GM18868 (cell line): ENCODE results near the gene MAML2.
A peak's percentile ranks its signal among the peaks of the same experiment; 100 is the strongest.

Source experiments
- ATAC-seq: cut with Tn5 transposase; IDR thresholded peaks from one replicate; pipeline ENCODE4 v1.9.1; 2021; ENCODE audit warnings: mild to moderate bottlenecking, moderate library complexity; ENCODE audit not compliant: unreplicated experiment

The MAML2 gene

DNA sequence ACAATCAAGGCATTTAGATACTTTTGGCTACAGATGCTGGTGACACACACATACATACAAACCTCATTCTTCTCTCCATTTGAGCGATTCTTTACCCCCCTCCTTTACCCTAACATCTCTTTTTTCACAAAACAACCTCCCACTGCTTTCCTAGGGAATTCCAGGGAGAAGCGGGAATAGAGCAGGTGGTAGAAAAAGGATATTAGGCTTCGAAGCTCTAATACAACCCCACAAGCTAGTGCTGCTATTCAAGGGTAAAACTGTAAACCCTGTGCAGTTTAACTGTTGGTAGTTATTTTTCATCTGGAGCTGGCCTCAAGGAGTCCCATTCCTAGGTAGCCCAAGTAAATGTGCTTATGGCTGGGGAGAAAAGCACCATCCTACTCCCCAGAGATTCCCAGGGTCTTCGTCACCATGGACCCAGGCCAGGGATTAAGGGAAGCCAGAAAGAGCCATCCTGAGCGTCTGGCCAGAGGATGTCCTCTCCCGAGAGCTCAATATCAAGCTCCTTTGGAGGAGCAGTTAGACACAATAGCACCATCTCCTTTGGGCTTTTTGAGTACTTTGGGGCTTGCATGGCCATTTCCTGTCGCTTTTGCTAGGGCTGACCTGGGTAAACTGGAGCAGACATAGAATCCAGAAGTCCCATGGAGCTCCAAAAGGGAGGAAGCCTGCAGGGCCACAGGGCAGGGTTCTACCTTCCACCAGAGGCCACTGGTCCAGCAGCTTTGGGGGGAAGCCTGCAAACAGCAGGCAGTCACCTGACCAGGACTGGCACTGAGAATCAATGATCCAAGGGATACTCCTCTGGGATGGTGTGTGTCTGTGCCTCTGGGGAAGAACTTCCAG is 3.1 kb downstream of the MAML2 start:
- ATAC-seq = no peak

DNA sequence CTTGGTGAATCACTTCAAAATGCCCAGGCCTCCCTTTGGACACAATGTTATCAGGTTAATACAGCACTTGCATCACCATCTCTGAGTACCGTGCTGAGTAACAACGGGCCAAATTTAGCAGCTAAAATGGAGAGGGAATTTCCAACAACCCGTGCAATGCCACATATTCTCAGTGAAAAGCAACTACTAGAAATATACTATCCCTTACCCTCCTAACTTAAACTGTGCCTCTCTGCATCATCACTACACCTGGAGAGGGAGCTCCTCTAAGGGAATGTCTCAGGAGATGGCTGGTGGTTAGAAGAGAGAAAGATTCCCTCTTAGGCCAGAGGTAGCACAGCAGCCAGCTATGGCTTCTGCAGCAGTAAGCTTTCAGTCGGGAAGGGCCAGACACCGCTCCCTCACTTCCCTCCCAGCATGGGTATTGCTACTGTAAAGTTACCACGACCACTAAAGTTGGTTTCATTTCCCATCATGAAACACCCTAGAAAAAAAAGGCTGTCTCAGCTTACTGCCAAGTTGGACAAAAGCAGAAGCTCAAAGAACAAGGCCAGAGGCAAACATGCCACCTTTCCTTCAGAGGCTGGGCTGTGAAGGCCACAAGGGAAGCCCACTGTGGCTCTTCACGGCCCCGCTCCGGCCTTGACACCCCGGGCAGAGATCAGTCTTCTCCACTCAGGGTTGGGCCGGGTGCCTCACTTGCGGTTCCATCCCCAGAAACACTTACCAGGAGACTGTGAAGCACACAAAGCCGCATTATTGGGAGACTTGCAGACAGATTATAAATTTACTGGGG is 3.9 kb downstream of the MAML2 start:
- peak; percentile 34 for ATAC-seq

DNA sequence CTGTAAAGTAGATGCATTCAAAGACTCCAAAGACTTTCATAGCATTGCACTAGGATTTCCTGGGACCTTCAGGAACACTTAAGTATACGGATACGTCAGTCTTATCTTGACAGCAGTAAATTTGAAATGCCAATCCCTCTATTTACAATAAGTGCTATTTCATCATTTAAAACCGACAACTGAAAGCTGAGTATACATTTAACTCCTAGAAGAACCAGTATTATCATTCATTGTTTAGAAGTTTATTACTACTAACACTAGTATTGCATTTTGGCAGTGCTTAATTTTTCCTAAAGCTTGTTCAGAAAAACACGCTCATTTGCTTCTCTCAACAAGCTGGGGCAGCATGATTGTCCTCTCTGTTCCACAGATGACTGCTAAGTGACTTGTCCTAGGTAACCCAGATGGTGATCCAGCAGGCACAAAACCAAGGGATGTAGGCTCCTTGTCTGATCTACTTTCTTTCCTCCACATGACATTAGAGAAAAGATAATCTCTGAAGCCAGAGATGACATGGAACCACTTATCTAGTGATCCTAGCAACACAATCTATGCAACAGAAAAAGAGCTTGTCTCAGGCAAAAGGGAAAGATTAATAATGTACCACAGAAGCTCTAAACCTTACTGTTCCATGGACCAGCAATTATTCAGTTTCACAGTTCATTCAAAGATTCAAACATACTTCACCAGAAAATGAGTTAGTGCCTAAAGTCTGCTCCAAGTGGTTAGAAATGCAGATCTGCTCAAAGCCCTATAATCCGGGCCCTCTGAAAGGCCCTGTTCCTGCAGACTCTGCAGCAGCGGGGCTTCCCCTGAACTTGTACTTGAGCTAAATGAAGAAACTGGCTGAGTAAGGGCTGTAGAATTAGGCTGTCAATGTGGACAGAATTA is 5.2 kb downstream of the MAML2 start:
- peak; percentile 38 for ATAC-seq

DNA sequence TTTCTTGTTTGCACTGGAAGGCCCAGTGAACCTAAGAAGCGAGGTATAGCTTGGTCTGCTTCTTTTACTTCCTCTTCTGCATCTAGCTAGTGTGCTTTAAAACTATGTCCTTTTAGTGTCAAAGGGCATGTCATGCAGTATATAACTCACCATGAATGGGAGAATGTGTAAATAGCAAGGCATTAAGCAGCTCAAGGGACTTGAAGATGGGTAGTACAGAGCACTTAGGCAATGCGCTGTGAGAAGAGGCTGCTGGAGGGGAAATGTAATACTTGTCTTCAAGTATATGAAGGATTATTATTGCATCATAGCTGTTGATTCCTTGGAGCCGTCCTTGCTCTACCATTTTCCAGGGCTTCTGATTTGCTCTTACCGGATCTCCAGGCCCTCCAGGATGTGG is 7.6 kb downstream of the MAML2 start:
- ATAC-seq = no peak

DNA sequence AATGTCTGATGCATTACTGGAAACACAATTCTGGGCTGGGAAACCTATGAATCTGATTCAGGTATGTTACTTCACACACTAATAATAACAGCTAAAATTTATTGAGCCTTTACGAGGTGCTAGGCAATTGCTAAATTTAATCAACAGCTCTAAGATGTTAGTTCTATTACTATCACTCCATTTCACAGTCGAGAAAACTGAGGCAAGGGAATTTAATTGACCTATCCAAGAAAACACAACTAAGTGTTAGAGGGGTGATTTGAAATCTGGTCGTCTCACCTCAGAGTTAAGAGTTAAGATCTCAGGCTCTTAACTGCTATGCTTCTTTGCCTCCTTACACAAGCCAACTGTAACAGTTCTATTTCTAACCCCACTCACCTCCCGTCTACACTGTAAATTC is 8.8 kb downstream of the MAML2 start:
- ATAC-seq = no peak

DNA sequence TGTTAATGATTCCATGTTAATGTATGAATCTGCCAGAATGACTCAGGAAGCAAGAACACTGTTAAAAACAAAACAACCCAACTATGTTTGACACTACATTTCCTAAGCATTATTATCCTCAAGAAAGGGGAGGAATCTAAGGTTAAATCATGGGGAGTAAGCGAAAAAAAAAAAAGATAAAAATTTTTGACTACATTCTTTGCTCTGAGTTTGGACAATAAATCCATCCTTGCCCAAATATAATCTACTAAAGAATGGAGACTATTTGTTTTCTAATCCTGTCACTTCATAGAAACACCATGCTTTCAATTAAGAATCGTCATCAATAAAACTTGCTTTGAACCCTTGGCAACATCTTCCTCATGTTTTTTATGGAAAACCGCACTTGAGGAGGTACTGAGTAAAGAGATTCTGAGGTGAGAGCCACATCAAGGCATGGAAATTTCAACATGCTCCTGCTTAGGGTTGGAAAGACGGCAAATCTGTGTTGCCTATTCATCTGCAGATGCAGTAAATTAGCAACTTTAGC is 9.7 kb downstream of the MAML2 start:
- no peak for ATAC-seq

DNA sequence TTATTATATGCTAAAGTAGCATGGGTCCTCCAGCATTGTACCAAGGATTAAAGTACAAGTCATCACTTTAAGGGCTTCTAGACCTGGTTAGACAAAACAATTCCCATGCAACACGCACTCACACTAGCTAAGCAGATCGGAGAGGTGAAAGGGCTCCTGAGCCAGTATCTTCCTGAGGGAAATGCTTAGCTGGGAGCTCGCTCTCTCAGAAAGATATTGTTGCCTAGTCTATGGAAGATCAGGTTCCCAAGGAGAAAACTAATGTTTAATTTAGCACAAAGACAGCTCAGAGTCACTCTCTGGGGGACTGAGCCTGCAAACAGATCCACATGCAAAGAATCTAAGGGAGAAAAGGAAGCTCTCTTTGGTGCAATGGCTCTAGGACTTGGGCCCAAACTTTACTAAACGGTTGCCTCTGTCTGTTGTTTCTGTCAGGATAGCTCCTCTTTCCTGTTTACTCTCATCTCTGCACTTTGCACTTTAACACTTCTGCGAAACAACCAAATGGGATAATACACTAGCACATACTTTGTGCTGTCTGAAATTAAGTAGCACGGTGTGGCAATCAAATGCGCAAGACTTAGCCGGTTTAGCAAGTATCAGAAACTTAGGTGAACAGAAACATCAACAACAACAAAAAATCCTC is 10.7 kb downstream of the MAML2 start:
- no peak for ATAC-seq

DNA sequence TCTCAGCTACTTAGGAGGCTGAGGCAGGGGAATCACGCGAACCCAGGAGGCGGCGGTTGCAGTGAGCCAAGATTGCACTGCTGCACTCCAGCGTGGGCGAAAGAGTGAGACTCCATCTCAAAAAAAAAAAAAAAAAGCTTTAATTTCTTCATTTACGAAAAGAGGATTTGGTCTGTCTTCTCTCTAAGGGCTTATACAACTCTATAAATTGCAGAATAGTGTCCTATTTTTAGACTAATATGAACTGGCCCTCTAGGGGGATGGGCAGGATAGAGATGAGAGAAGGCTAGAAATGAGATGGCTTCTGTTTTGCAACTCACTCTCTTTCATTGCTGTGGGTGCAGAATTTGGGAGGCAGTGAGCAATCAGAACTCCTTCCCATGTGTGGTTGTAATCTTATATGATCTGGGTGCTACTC is 11.3 kb downstream of the MAML2 start:
- peak; percentile 46 for ATAC-seq

DNA sequence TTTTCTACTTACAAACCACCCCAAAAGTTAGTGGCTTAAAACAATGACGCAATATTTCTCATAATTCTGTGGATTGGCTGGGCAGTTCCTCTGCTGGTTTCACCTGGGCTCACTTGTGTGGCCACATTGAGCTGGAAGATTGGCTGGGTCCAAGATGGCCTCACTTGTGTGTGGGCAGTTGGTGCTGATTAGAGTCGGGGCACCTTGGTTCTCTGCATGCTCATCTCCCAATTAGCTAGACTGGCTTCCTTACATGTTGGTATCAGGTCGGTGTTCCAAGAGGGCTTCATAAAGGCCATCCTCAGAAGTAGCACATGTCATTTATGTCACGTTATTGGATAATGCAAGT is 12.5 kb downstream of the MAML2 start:
- no peak for ATAC-seq

DNA sequence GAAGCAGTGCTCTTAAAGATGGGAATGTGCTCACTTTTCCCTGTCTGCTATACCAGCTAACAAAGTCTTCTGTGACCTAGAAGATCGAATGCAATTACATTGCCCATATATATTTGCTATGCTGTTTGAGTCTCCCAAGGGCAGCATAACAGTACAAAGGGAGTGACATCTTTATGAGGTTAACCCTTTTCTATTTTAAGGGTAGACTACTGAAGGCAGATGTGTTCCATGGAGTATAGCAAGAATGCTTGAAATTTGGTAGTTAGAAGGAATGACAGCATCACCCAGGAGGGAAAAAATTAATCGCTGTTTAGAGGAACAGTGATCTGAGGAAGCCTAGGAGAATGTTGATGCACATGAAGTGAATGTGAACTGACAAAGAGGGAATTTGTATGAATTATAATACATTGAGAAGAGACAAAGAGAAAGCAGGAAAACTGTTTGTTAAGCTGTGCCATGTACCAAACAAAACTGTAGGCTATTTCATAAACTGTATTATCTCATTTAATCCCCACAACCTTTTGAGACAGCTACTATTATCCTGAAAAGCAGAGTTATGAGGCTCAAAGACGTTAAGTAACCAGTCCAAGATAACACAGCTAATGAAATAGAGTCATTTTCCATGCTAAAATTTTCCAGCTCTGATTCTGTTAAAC is 13.0 kb downstream of the MAML2 start:
- no peak for ATAC-seq

DNA sequence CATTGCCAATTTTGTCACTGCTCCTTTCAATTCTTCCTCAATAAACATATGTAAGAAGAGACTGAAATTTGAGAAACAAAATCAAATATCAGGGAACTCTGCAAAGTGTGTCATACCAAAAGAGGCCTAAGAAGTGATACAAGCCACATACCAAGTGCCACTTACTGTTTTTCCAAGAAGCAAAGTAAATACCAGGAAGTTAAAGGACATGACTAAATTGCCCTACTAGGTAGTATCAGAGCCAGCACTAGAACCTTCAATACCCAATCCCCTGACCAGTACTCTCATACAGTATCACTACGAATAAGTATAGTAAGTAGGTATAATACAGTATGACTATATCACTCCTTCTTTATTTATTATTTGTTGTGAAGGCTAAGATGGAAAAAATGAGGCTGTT is 13.6 kb downstream of the MAML2 start:
- no peak for ATAC-seq

DNA sequence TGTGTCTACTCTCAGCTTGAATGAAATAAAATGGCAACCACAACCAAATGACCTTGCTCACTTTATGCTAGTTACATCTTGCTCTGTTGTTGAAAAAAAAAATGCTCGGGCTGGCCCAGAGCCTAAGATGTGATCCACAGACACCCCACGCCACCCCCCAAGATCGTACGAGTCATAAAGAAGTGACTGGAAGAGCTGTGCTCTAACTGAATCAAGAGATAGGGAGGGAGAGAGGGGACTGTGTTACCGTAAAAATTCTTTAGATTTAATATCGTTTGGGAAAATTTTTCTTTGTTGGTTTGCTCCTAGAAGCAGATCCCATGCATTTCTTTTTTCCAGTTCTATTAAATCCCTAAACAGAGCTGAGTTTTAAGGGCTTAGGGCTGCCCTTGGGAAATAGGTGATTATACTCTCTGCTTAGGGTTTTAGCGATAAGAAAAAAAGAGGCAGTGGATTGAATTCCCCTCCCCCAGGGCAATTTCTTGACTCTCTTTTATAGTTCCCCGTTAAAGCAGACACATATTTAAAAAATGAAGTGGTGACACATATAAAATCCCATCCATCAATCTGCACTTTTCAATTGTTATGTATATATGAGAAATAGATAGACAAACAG is 14.5 kb downstream of the MAML2 start:
- no peak for ATAC-seq

DNA sequence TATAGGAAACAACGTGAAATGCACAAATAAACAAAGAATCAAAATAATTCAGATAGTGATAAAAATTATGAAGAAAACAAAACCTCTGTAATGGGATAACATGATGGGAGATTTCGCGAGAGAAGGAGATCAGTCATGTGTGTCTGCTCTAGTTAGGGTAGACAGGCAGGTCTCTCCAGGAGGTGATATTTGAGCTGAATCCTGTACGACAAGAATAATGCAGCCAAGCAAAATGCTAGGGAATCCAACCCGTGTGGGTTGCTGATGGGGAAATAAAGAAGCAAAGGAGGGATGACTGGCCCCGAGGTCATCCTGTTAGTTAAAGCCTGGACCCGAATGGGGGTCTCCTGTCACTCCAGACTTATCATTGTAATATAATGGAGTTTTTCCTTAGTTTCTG is 16.0 kb downstream of the MAML2 start:
- ATAC-seq = no peak

DNA sequence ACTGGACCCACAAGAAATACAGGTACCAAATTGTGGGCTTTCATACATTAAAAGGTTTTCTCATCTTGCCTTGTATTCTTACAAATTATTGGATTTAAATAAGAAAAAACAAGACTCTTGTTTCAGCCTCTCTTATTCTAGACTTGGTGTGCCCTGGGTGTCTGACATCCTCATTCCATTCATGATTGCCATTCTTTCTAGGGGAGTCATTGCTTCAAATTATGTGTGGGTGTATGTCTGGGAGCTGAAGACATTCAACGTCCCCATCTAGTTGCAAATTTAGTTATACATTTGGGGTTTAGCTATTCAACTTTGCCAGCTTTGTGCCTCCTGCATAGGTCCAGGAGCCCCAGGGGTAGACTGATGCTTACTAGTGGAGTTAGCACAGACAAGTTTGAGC is 18.1 kb downstream of the MAML2 start:
- no peak for ATAC-seq

DNA sequence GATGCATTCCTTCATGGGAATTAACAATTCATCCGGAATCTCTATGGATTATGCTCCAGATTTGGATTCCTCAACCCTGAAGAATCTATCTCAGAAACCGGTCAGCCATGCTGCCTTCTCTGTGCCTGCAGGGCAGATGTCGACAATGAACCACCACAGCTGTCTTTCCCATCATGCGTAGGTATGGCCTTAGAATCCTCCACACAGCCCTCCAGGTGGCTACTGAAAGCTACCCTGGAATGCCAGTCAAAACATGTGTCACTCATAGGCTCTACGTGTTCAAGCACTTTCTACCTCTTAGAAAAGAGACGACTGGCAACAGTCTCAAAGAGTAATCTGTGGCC is 19.4 kb downstream of the MAML2 start:
- no peak for ATAC-seq

DNA sequence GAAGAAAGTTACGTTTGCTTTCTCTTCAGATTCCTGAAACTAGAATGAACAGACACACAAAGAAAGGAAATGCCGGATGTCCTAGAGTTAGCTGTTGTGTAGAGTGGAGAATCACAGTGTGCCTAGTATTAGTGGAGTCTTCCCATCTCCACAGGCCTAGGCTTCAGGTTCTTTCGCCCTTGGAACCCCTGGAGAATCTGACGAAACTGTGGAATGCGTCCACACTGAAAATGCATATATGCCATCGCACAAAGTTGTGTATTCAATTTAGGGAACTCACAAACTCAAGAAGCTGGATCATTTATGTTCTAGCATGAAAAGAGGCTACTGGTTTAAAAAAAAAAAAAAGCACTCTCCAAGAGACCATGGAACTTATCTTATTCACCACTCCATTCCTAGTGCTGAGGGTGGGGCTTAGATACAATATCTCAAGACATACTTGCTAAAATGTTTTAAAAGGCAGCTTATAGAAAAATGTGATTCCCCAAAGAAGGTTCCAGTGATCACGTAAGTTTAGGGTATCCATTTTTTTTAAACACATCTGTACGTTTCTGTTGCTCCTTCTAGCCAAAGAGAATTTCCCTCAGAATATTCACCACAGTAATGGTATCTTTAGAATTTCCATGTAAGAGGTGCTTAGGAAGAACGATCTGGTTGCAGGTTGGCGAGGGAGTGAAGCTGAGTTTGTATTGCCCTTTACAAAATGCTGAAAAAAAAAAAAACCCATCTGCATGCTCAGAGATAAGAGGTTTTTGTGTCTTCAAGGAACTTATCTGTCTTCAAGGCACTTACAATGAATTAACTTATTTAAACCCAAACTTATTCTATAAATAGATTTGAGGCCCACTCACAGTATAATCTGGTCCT is 20.0 kb downstream of the MAML2 start:
- no peak for ATAC-seq

DNA sequence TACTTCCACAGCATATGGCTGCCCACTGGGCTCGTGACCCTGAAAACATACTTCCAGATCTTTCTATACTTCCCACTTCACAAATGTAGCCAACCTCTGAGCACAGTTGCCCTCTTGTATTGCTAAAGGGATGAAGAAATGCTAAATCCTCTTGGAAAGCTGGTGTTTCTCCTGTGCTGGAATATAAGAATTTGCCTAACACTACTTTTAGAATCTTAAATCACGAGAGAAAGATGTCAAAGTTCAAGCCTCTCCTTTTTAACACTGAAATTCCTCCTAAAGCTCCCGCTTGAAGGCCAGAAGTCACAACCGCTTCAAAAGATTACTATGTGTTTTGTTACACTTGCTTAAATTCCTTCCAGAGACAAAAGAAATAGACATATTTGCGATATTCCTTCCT is 21.9 kb downstream of the MAML2 start:
- ATAC-seq = no peak

DNA sequence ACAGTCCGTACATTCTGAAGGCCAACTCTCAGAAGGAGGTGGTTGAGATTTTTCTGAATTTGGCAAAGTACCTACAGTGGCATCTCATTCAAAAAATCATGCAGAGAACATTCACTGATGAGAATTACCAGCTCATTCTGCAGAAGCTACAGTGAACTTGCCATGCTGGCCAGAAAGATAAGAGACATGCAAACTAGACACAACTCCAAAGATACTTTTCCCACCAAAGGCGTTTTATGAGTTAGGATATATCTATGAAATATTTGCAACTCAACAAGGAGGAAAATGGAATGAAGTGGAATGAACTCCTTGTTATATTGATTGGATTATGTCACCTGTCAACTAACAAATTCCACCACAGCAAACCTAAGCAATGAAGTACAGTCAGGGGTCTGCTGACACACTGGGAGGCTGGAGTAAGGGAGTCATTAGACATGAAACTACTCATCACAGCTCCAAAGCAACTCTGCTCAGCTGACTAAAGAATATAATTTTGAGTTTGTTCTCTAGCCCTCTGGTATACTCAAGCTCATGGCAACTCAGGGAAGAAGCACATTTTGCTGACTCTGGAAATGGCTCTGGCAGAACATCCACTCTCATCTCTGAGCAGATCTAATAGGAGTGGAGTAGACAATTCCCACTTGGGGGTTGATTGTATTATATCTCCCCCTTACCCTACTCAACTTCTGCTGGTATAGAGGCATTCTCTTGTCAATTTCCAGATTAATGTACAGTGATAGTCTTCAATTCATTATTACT is 22.9 kb downstream of the MAML2 start:
- ATAC-seq = no peak
